ENCODE results near the gene SYNGR1. TPM values are rescaled to one million over a fixed set of nuclear protein-coding genes. Genes with fewer than 3 reads are reported as not detected.

Gene SYNGR1
- total and polyA plus RNA-seq, 2 donors (not counting 1 experiment from before 2014, with no cell fraction given) = 9.4 to 31.9 TPM

DNA sequence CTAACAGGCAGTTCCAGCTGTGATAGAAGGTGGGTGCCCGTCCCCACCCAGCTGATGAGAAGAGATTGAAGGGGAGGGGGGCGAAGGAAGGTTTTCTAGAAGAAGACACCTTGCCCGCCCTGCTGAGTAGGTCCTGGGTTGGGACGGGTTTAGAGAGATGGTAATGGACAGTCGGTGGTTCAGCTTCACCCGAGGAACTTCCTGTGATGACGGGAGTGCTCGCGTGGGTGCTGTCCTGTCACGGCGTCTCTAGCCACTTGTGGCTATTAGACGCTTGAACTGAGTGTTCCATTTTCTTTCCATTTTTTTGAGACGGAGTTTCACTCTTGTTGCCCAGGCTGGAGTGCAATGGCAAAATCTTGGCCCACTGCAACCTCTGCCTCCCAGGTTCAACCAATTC, 79.4 kb downstream of the SYNGR1 start:
- ATAC-seq (ENCODE audit: low read depth) = no peak
- Mint-ChIP-seq H3K4me1 (no peaks in the 10 kb centered on the region), H3K9me3 (ENCODE audit: insufficient read depth) (no peaks in the 10 kb centered on the region), H3K27me3 (no peaks in the 10 kb centered on the region), H3K27ac (no peak overlapping the region), H3K4me3 (no peak overlapping the region)
- Histone ChIP-seq H3K9ac (ENCODE audit: low read length) (no peak overlapping the region), H3K36me3 (replicated peaks in 1 of 2; ENCODE audit: control extremely low read depth in 1 of 2, control insufficient read depth in 1 of 2, extremely low read depth in 1 of 2, insufficient read depth in 2 of 2, low read length in 1 of 2) (peaks cover 0 to 68% of the 10 kb centered on the region in 2 experiments), H3K4me1 (ENCODE audit: control insufficient read depth in 2 of 2, insufficient read depth in 2 of 2, low read length in 2 of 2) (no peaks in the 10 kb centered on the region), H2AFZ (ENCODE audit: insufficient read depth, low read depth, low read length, poor library complexity, severe bottlenecking) (no peak overlapping the region), H4K20me1 (ENCODE audit: control insufficient read depth, insufficient read depth, low read length, poor library complexity, severe bottlenecking) (peaks cover 5% of the 10 kb centered on the region), H3K9me3 (ENCODE audit: control extremely low read depth in 1 of 3, control insufficient read depth in 2 of 3, insufficient read depth in 1 of 3, low read length in 2 of 3) (no peaks in the 10 kb centered on the region), H3K27ac (ENCODE audit: low read length in 2 of 2) (no peak overlapping the region), H3K27me3 (replicated peaks in 1 of 4; ENCODE audit: control extremely low read depth in 1 of 4, control insufficient read depth in 3 of 4, insufficient read depth in 4 of 4, low read length in 3 of 4) (no peaks in the 10 kb centered on the region), H3K4me2 (replicated peaks; ENCODE audit: low read depth, low read length, poor library complexity, severe bottlenecking) (no peak overlapping the region), H3K79me2 (ENCODE audit: control insufficient read depth, insufficient read depth, low read length) (peaks cover 6% of the 10 kb centered on the region), H3K4me3 (ENCODE audit: control extremely low read depth in 1 of 5, extremely low read depth in 1 of 5, insufficient read depth in 1 of 5, low read depth in 2 of 5, low read length in 4 of 5) (no peak overlapping the region)
- DNase-seq = no peak
- CTCF ChIA-PET = no interaction called here
- intact Hi-C loops (cut with micrococcal nuclease) = no loop called here
- POLR2A ChIA-PET = no interaction called here
- no peak for TF ChIP-seq CTCF (IDR thresholded peaks at IDR 0.05)
- TF ChIP-seq EZH2 (IDR thresholded peaks at IDR 0.05; ENCODE audit: borderline replicate concordance, insufficient read depth, low read depth, low read length, poor library complexity, severe bottlenecking) = no peak
- 92% methylated on average over 13 of the region's 13 CpGs for WGBS (ENCODE audit: insufficient coverage)

- Histone ChIP-seq H3K79me2 (ENCODE audit: control insufficient read depth, insufficient read depth, low read length) (peaks cover 6% of the 10 kb centered on the region), H3K9me3 (ENCODE audit: control extremely low read depth in 1 of 3, control insufficient read depth in 2 of 3, insufficient read depth in 1 of 3, low read length in 2 of 3) (no peaks in the 10 kb centered on the region), H4K20me1 (ENCODE audit: control insufficient read depth, insufficient read depth, low read length, poor library complexity, severe bottlenecking) (peaks cover 5% of the 10 kb centered on the region), H3K9ac (ENCODE audit: low read length) (no peak overlapping the region), H3K27ac (ENCODE audit: low read length in 2 of 2) (no peak overlapping the region), H3K27me3 (replicated peaks in 1 of 4; ENCODE audit: control extremely low read depth in 1 of 4, control insufficient read depth in 3 of 4, insufficient read depth in 4 of 4, low read length in 3 of 4) (no peaks in the 10 kb centered on the region), H3K4me1 (ENCODE audit: control insufficient read depth in 2 of 2, insufficient read depth in 2 of 2, low read length in 2 of 2) (no peaks in the 10 kb centered on the region), H3K4me3 (ENCODE audit: control extremely low read depth in 1 of 5, extremely low read depth in 1 of 5, insufficient read depth in 1 of 5, low read depth in 2 of 5, low read length in 4 of 5) (no peak overlapping the region), H3K4me2 (replicated peaks; ENCODE audit: low read depth, low read length, poor library complexity, severe bottlenecking) (no peak overlapping the region), H3K36me3 (replicated peaks in 1 of 2; ENCODE audit: control extremely low read depth in 1 of 2, control insufficient read depth in 1 of 2, extremely low read depth in 1 of 2, insufficient read depth in 2 of 2, low read length in 1 of 2) (peaks cover 0 to 63% of the 10 kb centered on the region in 2 experiments), H2AFZ (ENCODE audit: insufficient read depth, low read depth, low read length, poor library complexity, severe bottlenecking) (no peak overlapping the region)
- ChIA-PET POLR2A (no interaction called here), CTCF (no interaction called here)
- H3K27ac Mint-ChIP-seq = no peak overlapping the region
- TF ChIP-seq CTCF (IDR thresholded peaks at IDR 0.05) (no peak), EZH2 (IDR thresholded peaks at IDR 0.05; ENCODE audit: borderline replicate concordance, insufficient read depth, low read depth, low read length, poor library complexity, severe bottlenecking) (no peak)
- no peaks in the 10 kb centered on the region for H3K27me3 Mint-ChIP-seq
- WGBS (ENCODE audit: insufficient coverage) = 97% methylated on average over 27 of the region's 27 CpGs
- intact Hi-C loops (cut with micrococcal nuclease) = no loop called here
- no peak for DNase-seq
- no peak overlapping the region for H3K4me3 Mint-ChIP-seq
- H3K9me3 Mint-ChIP-seq (ENCODE audit: insufficient read depth) = no peaks in the 10 kb centered on the region
- no peaks in the 10 kb centered on the region for H3K4me1 Mint-ChIP-seq
- no peak for ATAC-seq (ENCODE audit: low read depth)
Measured at GRCh38 chr22:39429916-39430575, 80.3 kb downstream of the SYNGR1 start.

Data from B cell (primary cell).